GM10847 (cell line): ENCODE results near the gene ENDOG.

ENCODE experiments used
- POLR2A ChIP-seq: IDR thresholded peaks from 2 replicates; pipeline ENCODE4 v1.6.1; 2011; ENCODE audit not compliant: insufficient read length; ENCODE audit errors: extremely low read depth

ENDOG gene

DNA sequence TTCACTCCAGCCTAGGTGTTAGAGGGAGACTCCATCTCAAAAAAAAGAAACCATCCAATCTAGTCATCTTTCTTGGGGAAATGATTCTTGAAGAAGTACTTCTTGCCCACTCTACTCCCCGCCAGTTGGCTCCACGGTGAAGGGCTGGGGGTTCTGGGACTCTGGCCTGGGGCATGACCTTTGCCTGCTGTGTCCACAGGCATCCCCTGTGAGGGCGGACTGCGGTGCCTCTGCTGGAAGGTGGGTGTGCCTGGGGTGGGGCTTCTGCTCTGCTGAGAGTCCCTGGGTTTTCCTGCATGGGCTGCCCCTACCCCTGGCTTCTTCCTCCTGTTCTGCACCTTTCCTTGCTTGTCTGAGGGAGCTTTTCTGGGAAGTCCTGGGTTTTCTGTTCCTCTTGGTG is 27.8 kb upstream of the ENDOG start:
- no peak for TF ChIP-seq POLR2A

DNA sequence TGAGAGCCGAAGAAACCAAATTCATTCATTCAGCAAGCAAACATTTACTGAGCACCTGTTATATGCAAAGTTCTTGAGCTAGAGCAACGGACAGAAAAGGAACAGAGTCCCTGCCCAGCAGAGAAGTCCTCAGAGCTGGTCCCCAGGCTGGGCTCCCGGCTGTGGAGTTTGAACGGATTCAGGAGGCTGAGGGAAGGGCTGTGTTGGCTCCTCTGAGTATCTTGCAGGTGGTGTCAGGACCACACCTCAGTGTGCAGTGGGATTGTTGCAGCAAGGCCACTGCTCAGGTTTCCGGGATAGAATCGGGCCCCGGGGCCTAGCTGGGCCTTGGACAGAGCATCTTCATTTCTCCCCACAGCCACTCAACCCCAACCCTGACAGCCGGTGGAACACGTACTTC is 26.2 kb upstream of the ENDOG start:
- TF ChIP-seq POLR2A, result no peak

DNA sequence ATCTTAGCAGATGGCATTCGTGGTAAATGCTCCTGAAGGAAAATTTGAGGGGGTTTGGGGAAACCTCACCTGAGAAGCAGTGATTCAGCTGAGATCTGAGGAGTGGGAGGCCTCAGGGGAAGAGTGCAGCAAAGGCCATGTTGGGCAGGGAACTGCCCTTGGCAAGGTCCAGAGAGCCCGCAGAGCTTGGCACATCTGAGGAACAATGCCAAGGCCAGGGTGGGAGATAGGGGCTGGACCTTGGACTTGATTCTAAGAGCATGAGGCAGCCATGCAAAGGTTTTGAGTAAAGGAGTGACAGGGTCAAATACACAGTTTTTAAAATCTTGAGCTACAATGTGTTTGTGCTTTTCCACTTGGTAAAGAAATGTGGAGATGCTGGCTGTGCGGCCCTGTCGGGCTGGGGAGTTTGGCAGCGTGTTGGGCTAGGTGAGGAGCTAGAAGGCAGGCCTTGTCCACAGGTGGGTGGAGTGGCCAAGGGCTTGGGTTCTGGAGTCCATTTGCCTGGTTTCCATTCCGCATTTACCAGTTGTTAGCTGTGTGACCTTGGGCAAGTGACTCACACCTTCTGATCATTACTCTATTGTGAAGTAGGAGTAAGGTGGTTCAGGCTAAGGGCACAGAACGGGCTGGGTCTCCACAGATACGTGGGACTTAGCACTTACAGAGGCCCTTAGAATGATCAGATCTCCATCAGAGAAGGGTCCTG is 25.2 kb upstream of the ENDOG start:
- TF ChIP-seq POLR2A, result no peak

DNA sequence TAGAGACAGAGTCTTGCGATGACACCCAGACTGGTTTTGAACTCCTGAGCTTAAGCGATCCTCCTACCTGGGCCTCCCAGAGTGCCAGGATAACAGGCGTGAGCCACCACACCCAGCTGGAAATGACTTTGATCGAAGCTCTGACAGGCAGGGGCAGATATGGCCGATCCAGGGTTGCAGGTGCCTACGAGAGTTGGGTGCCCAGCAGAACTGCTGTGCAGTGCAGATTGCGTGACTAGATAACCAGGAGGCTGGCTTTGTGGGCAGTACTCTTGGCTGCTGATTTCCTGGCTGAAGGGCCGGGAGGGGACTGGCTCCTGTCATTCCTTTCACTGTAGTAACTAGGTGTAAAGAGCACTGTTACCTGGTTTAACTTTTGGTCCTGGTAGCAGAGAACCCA is 19.4 kb upstream of the ENDOG start:
- no peak for TF ChIP-seq POLR2A

DNA sequence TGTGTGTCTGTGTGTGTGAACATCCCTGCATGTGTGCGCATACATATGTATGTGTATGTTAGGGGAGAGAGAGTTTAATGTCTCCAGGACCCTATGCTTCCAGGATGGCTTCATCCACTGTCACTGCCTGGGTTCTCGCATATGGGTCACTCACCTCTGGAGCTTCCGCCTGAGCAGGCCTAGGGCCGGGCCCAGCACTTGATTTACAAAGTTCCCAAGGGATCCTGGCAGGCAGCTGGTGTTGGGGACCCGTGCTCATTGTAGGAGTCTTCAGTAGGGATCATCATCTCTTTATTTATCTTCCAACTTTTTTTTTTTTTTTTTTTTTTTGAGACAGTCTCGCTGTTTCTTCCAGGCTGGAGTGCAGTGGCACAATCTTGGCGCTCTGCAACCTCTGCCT is 18.2 kb upstream of the ENDOG start:
- TF ChIP-seq POLR2A, result no peak

DNA sequence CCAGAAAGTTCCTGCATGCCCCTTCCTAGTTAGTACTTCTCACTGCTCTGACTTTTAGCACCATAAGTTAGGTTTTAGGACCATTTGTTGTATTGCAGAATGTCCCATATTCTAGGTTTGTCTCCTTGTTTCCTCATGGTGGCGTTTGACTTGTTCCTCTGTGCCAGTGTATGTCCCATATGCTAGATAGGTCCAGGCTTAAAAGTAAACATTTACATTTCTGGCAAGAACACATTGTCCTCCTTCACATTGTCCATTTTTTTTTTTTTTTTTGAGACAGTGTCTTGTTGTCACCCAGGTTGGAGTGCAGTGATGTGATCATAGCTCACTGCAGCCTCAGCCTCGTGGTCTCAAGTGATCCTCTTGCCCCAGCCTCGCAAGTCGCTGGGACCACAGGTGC is 15.8 kb upstream of the ENDOG start:
- TF ChIP-seq POLR2A, result no peak

DNA sequence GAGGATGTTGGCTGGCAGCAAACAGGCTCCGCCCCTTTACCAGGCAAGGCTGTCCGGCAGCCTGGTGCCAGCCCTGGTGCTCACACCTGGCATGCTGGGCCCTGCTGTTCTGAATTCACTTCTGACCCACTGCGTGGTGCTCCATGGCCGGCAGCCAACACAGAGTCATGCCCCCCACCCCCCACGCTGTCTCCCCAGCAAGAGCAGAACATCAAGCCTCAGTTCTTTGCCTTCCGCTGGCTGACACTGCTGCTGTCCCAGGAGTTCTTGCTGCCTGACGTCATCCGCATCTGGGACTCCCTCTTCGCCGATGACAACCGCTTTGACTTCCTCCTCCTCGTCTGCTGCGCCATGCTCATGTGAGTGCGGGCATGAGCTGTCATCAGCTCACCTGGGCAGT is 12.6 kb upstream of the ENDOG start:
- TF ChIP-seq POLR2A, result no peak

DNA sequence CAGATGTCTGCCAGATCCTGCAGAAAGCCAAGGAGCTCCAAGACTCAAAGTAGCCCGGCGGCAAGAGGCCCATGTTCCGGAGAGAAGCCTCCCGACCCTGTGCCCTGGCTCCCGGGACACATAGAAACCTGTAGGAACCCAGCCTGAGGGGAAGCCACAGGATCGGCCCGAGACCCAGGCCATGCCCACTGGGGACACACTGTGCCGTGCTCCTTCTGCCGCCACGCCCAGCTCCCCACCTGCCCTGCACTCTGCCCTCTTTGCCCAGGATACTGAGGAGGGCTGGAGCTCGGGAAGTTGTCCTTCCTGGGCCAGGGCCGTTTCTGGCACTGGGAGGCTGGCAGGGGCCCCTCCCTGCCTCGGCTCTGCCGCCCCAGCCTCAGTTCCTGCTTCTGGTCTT is 10.5 kb upstream of the ENDOG start:
- TF ChIP-seq POLR2A, result no peak

DNA sequence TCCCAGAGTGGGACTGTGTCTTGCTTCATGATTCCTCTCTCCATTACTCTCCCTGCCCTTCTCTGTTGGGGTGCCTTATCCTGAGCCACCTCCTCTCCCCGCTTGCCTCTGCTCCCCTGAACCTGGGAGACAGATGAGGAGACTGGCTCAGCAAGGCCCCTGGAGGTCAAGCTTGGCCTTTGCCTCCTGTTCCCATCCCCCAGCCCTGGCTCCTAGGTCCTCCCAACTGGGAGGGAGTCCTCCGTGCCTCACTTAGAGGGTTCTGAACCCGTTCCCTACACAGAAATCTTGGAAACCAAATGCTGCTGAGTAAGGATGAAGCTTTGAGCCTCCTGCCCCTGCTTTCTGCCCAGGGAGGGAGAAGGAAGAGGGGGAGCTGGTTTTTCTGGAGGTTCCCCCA is 9.8 kb upstream of the ENDOG start:
- no peak for TF ChIP-seq POLR2A

DNA sequence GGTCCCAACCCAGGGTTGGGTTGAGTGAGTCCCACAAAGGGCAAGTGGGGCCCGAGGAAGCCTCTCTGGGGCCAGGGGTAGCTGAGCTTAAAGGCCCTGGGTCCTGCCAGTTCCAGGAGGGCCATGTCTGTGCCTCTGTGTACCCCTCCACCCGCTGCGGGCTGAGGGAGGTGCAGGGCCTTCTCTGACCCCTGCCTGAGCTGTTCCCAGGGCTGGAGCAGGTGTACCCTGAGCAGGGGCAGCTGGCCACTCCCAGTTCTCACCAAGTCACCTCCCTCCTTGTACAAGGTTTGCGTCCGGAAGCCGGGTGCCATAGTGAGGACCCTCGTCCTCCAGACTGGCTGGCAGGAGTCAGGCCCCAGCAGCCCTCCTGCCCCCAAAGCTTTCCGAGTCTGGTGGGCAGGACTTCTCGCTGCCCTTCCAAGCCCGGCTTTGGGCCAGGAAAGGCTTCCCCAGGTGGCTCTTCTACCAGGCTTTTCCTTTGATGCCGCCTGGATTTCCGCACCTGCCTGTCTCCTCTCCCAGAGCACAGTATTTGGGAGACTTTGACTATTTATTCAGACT is 9.2 kb upstream of the ENDOG start:
- TF ChIP-seq POLR2A, result no peak

DNA sequence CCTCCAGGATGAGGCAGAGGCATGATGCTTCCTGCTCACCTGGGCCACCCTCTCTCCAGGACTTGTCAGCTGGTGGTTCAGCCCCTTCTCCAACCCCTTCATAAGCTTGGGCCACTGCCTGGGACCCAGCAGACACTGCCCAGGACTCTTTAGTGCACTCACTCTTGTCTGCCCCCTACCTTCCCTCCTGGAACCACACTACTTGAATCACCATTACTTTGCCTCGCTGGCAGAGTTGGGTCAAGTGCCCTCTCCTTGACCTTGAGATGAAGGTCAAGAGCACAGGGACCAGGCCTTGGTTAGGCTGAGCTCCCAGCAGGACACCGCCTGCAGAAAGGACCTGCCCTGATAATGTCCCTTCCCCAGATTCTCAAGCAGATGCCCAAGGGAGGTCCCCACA is 8.5 kb upstream of the ENDOG start:
- TF ChIP-seq POLR2A, result no peak

DNA sequence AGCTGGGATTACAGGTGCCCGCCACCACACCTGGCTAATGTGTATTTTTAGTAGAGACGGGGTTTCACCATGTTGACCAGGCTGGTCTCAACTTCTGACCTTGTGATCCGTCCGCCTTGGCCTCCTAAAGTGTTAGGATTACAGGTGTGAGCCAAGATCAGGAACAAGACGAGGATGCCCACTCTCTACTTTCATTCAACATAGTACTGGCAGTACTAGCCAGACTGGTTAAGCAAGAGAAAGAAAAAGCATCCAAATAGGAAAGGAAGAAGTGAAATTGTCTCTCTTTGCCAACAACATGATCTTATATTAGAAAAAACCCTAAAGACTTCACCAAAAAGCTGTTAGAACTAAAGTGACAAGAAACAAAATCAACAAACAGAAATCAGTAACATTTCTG is 7.4 kb upstream of the ENDOG start:
- TF ChIP-seq POLR2A, result no peak

DNA sequence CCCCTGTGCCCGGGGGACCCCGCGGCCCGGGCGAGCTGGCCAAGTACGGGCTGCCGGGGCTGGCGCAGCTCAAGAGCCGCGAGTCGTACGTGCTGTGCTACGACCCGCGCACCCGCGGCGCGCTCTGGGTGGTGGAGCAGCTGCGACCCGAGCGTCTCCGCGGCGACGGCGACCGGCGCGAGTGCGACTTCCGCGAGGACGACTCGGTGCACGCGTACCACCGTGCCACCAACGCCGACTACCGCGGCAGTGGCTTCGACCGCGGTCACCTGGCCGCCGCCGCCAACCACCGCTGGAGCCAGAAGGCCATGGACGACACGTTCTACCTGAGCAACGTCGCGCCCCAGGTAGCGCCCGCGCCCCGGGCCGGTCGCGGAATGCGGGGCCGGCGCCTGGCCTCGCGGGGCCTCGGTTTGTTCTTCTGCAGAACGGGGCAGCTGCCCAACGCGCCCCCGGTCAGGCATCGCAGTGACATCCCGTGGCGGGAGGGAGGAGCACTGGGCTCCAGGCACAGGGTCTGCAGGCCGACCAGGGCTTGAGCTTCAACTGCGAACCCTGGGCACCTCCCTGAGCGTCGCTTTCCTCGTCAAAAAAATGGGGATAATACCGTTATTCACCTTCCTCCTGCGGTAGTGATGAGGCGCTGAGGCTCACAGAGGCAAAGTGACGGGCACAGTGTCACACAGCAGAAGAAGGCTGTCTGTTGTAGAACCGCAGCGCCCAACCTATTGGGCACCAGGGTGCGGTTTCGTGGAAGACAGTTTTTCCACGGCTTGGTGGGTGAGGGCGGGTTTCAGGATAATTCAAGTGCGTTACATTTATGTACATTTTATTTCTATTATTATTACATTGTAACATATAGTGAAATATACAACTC is 777 bp downstream of the ENDOG start:
- no peak for TF ChIP-seq POLR2A

DNA sequence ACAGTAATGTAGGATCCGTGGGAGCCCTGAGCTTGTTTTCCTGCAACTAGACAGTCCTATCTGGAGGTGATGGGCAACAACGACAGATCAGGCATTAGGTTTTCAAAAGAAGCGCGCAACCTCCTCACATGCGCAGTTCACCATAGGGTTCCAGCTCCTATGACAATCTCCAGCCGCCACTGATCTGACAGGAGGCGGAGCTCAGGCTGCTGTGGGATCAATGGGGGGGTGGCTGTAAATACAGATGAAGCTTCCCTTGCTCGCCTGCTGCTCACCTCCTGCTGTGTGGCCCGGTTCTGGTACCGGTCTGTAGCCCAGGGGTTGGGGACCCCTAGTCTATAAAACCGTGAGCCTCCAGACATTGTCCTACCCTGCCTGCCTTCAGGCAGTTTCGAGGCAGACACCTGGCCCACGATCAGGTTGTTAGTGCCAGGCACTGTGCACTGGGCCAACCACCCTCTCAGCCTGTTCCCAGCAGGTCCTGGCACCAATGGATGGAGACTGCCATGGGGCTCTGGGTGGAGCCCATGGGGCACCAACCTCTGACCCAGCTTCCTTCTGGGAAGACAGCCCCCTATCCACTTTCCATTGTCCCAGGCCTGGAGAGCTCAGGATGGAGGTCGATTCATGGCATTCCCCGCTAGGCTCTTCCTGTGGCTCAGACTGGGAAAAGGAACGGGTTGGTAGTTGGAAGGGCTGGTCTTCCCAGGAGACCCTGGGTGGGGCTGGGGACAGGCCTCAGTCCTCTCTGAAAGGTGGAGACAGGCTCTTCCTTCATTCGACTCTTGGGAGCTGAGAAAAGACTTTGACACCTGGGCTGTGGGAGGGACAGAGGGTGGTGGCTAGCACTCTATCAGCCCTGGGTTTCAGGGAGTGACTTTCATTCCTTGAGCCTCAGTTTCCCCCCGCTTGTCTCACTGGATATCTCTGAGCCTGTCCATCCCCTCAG is 1.7 kb downstream of the ENDOG start:
- TF ChIP-seq POLR2A, result no peak
